ENCODE measurements around the gene STARD5.

DNA sequence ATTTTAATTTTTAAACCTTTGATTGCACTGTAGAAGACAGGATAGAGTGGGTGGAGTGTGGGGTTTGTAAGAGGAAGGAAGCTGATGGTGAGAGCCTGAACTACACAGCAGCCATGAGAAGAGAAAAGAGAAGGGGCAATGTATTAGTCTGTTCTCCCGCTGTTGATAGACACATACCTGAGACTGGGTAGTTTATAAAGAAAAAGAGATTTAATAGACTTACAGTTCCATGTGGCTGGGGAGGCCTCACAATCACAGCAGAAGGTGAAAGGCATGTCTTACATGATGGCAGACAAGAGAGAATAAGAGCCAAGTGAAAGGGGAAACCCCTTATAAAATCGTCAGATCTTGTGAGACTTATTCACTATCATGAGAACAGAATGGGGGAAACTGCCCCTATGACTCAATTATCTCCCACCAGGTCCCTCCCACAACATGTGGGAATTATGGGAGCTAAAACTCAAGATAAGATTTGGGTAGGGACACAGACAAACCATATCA is 37.3 kb downstream of the STARD5 start:
- TF ChIP-seq, protein P1, sequence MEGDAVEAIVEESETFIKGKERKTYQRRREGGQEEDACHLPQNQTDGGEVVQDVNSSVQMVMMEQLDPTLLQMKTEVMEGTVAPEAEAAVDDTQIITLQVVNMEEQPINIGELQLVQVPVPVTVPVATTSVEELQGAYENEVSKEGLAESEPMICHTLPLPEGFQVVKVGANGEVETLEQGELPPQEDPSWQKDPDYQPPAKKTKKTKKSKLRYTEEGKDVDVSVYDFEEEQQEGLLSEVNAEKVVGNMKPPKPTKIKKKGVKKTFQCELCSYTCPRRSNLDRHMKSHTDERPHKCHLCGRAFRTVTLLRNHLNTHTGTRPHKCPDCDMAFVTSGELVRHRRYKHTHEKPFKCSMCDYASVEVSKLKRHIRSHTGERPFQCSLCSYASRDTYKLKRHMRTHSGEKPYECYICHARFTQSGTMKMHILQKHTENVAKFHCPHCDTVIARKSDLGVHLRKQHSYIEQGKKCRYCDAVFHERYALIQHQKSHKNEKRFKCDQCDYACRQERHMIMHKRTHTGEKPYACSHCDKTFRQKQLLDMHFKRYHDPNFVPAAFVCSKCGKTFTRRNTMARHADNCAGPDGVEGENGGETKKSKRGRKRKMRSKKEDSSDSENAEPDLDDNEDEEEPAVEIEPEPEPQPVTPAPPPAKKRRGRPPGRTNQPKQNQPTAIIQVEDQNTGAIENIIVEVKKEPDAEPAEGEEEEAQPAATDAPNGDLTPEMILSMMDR (IDR thresholded peaks at IDR 0.05; ENCODE audit: insufficient read depth, low read depth, low read length), result no peak
- no peak for TF ChIP-seq EZH2 (IDR thresholded peaks at IDR 0.05; ENCODE audit: insufficient read depth, low read length)

Measured in astrocyte (in vitro differentiated cells and primary cell).